HCT116 (cell line): ENCODE measurements around the gene ST7. TPM values are rescaled to one million over a fixed set of nuclear protein-coding genes. Genes with fewer than 3 reads are reported as not detected.

Experiments used
- ATAC-seq: fragments of 200-7000 bp; cut with Tn5 transposase; 2 replicates; pipeline ENCODE4 v1.9.1; 2020; ENCODE audit warnings: mild to moderate bottlenecking, moderate library complexity
- BruUV-seq: library from RNA; stranded (reverse); fragments of 400-500 nt; replicated peaks from 2 replicates; lab custom pipeline; 2021; lab: Mats Ljungman, UMichigan
- CTCF ChIA-PET: fragments of 300-600 bp; sonication (Branson Sonifier 250); formaldehyde crosslinking; loops from one replicate; lab custom pipeline; 2021; ENCODE audit warnings: antibody characterized with exemption; lab: Charles Lee
- POLR2A ChIA-PET: fragments of 300-600, 350-600 bp; sonication (Branson Sonifier 250); formaldehyde crosslinking; loops from one replicate; lab custom pipeline; 2021; ENCODE audit warnings: antibody characterized with exemption; lab: Charles Lee
- RAD21 ChIA-PET, 2 experiments: fragments of 300-600 bp; sonication (Branson Sonifier 250); formaldehyde crosslinking; loops; one replicate each; lab custom pipeline; 2023; ENCODE audit warnings: low total read pairs in 2 of 2; ENCODE audit not compliant: uncharacterized antibody in 2 of 2, unreplicated experiment in 2 of 2, low non-redundant PET in 1 of 2; lab: Charles Lee
- DNase-seq: peaks from one replicate; pipeline ENCODE4 v3.0.0-alpha.2; 2010; ENCODE audit warnings: low read depth, low spot score
- H2AFZ ChIP-seq: fragments of 200-600 bp; shearing (Covaris generic), sonication (generic); 2 replicates; pipeline ENCODE4 v1.6.1; 2017; ENCODE audit warnings: low read depth, mixed run types, mixed read lengths, antibody characterized with exemption, low read length; ENCODE audit not compliant: poor library complexity, severe bottlenecking
- H3K27ac ChIP-seq: 2 replicates; pipeline ENCODE4 v1.5.1; 2012; ENCODE audit warnings: low read depth, low read length
- H3K27me3 ChIP-seq: fragments of 200-600 bp; sonication (generic); 2 replicates; pipeline ENCODE4 v1.6.1; 2016; ENCODE audit warnings: mixed run types, low read length, mixed read lengths; ENCODE audit not compliant: insufficient read depth
- H3K36me3 ChIP-seq, 2 experiments: fragments of 200-500 bp in 1 of 2; fragments of 200-600 bp in 1 of 2; sonication (Bioruptor generic) in 1 of 2; sonication (generic) in 1 of 2; 2 replicates each; pipeline versions ENCODE4 v1.5.1 to v1.6.1; 2014 to 2016; ENCODE audit warnings: low read length in 2 of 2, inconsistent platforms in 1 of 2, mixed read lengths in 1 of 2, mixed run types in 1 of 2; ENCODE audit not compliant: insufficient read depth in 2 of 2, control insufficient read depth in 1 of 2
- H3K4me1 ChIP-seq, 2 experiments: fragments of 200-600 bp in 1 of 2; sonication (generic) in 1 of 2; 2 replicates each; pipeline versions ENCODE4 v1.5.1 to v1.6.1; 2012 to 2017; ENCODE audit warnings: low read length in 2 of 2, inconsistent platforms in 1 of 2, mild to moderate bottlenecking in 1 of 2, mixed read lengths in 1 of 2, mixed run types in 1 of 2, moderate library complexity in 1 of 2; ENCODE audit not compliant: insufficient read depth in 2 of 2, control insufficient read depth in 1 of 2
- H3K4me2 ChIP-seq: fragments of 200-600 bp; sonication (generic); 2 replicates; pipeline ENCODE4 v1.6.1; 2017; ENCODE audit warnings: mixed run types, low read length, mixed read lengths
- H3K4me3 ChIP-seq, 2 experiments: fragments of 200-600 bp in 1 of 2; sonication (generic) in 1 of 2; replicated peaks in 1 of 2; 2 replicates each; pipeline ENCODE4 v1.5.1; 2011 to 2016; ENCODE audit warnings: low read length in 2 of 2, control low read depth in 1 of 2, low read depth in 1 of 2, mild to moderate bottlenecking in 1 of 2, mixed read lengths in 1 of 2, mixed run types in 1 of 2
- H3K79me2 ChIP-seq: fragments of 200-600 bp; sonication (generic); 2 replicates; pipeline ENCODE4 v1.6.1; 2017; ENCODE audit warnings: mild to moderate bottlenecking, mixed run types, low read length, moderate library complexity, mixed read lengths; ENCODE audit not compliant: insufficient read depth
- H3K9ac ChIP-seq: fragments of 200-600 bp; sonication (generic); 2 replicates; pipeline ENCODE4 v1.6.1; 2016; ENCODE audit warnings: low read length, mixed read lengths
- H3K9me2 ChIP-seq: fragments of 200-600 bp; sonication (generic), shearing (Covaris generic); 2 replicates; pipeline ENCODE4 v1.6.1; 2017; ENCODE audit warnings: mixed run types, mild to moderate bottlenecking, moderate library complexity; ENCODE audit not compliant: insufficient read depth
- H3K9me3 ChIP-seq, 2 experiments: fragments of 200-500 bp in 1 of 2; fragments of 200-600 bp in 1 of 2; sonication (Bioruptor generic) in 1 of 2; sonication (generic) in 1 of 2; 2 replicates each; pipeline ENCODE4 v1.6.1; 2014 to 2017; ENCODE audit warnings: low read length in 2 of 2, mixed read lengths in 2 of 2, inconsistent platforms in 1 of 2, low read depth in 1 of 2, mild to moderate bottlenecking in 1 of 2, mixed run types in 1 of 2, moderate library complexity in 1 of 2; ENCODE audit not compliant: control insufficient read depth in 1 of 2, insufficient read depth in 1 of 2
- H4K20me1 ChIP-seq: fragments of 200-600 bp; sonication (generic), shearing (Covaris generic); 2 replicates; pipeline ENCODE4 v1.6.1; 2017; ENCODE audit warnings: mixed run types, mild to moderate bottlenecking, moderate library complexity; ENCODE audit not compliant: insufficient read depth
- CEBPB ChIP-seq: IDR thresholded peaks from 2 replicates; pipeline ENCODE4 v1.6.1; 2012; ENCODE audit warnings: low read depth
- ELF1 ChIP-seq: IDR thresholded peaks from 2 replicates; pipeline ENCODE4 v1.6.1; 2012; ENCODE audit warnings: low read depth, borderline replicate concordance
- EZH2 ChIP-seq: fragments of 200-600 bp; sonication (generic); IDR thresholded peaks from 2 replicates; pipeline ENCODE4 v1.6.1; 2017; ENCODE audit warnings: antibody characterized with exemption, mixed run types
- FOSL1 ChIP-seq: IDR thresholded peaks from 2 replicates; pipeline ENCODE4 v1.6.1; 2012; ENCODE audit warnings: low read depth
- POLR2A ChIP-seq: IDR thresholded peaks from 2 replicates; pipeline ENCODE4 v1.7.0; 2011; ENCODE audit warnings: borderline replicate concordance; ENCODE audit not compliant: insufficient read depth, insufficient read length; ENCODE audit errors: extremely low read depth
- POLR2AphosphoS5 ChIP-seq: IDR thresholded peaks from 2 replicates; pipeline ENCODE4 v1.6.1; 2011; ENCODE audit warnings: mild to moderate bottlenecking, low read depth, low read length, moderate library complexity
- SIN3A ChIP-seq: IDR thresholded peaks from 2 replicates; pipeline ENCODE4 v1.6.1; 2012; ENCODE audit warnings: low read depth
- intact Hi-C: fragments of 100-400 bp; cut with micrococcal nuclease; formaldehyde crosslinking; loops from 2 replicates; pipeline ENCODE4 v1.10.0; 2022
- total RNA-seq: library from RNA; stranded (reverse); gene quantifications from one replicate; pipeline ENCODE4 v1.2.1, GENCODE V29; 2021; ENCODE audit not compliant: unreplicated experiment

The ST7 gene
- total RNA-seq, 1 experiment from 2014 or later = 12.6 TPM

DNA sequence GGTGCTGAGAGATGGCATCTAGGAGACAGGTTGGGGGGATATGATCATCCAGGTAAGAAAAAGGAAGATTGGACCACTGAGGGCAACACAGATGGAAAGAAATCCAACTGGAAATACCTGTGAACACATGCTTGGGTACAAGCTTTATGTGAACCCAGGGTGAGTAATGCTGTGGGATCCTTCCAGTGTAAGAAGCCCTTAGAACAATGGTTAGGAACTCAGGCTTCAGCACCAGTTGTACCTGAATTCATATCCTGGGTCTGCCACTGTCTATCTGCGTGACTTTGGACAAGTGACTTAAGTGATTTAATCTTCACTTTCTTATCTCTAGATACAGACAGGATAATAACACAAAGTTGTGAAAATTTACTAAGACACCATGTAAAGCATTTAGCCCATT is 131.0 kb downstream of the ST7 start:
- no peak overlapping the region for H3K27ac ChIP-seq
- BruUV-seq = no TSS peak
- intact Hi-C loops = no loop called here

DNA sequence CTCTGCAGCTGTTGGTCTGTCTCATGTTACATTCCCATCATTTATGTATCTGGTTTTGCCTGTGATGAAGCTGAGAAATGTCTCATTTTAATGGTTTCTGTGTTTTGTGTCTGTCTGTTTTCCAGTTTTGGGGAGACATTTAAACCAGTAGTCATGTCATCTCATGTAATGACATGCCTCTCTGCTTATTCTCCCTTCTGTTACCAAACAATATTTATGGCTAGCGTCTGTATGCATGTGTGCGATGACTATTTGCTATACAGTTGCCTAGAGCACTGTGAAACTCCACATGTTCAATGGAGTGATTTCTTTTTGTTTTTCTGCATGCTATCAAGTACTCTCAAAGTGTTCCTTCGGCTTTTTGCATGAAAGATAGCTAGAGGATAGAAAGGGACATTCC is 132.0 kb downstream of the ST7 start:
- TF ChIP-seq SIN3A (no peak), POLR2A (no peak), CEBPB (no peak), FOSL1 (no peak), ELF1 (no peak)
- TF ChIP-seq, all 23 proteins: peak for 0
- Histone ChIP-seq H3K27ac (no peak overlapping the region), H2AFZ (no peak overlapping the region), H3K79me2 (no peaks in the 10 kb centered on the region), H3K9me3 (no peaks in the 10 kb centered on the region), H3K4me1 (no peaks in the 10 kb centered on the region), H3K27me3 (no peaks in the 10 kb centered on the region), H3K4me2 (no peak overlapping the region), H3K9me2 (no peaks in the 10 kb centered on the region), H3K36me3 (no peaks in the 10 kb centered on the region), H3K4me3 (no peak overlapping the region), H3K9ac (no peak overlapping the region), H4K20me1 (no peaks in the 10 kb centered on the region)
- BruUV-seq = no TSS peak
- ChIA-PET POLR2A (no interaction called here), CTCF (no interaction called here), RAD21 (no interaction called here)
- intact Hi-C loops = no loop called here
- DNase-seq (no peak), ATAC-seq (no peak)

More for the DNA sequence above, 131.0 kb downstream of the ST7 start:
- POLR2A ChIA-PET = no interaction called here
- H3K27me3 ChIP-seq = no peaks in the 10 kb centered on the region
- H3K4me1 ChIP-seq = no peaks in the 10 kb centered on the region
- H3K9me2 ChIP-seq = no peaks in the 10 kb centered on the region
- H3K79me2 ChIP-seq = no peaks in the 10 kb centered on the region
- no peak overlapping the region for H3K4me3 ChIP-seq
- H2AFZ ChIP-seq = no peak overlapping the region
- CTCF ChIA-PET = no interaction called here
- H3K36me3 ChIP-seq = no peaks in the 10 kb centered on the region
- H4K20me1 ChIP-seq = no peaks in the 10 kb centered on the region
- no peak for TF ChIP-seq POLR2AphosphoS5
- no peak for TF ChIP-seq EZH2
- no peak for TF ChIP-seq SIN3A
- RAD21 ChIA-PET = no interaction called here
- ATAC-seq (no peak), DNase-seq (no peak)
- no peaks in the 10 kb centered on the region for H3K9me3 ChIP-seq
- H3K9ac ChIP-seq = no peak overlapping the region
- no peak overlapping the region for H3K4me2 ChIP-seq
